Measurements from ENCODE around the gene TMEM182. TPM values are rescaled to one million over a fixed set of nuclear protein-coding genes. Genes with fewer than 3 reads are reported as not detected.

The TMEM182 gene
- polyA plus RNA-seq, 1 donor from 2014 or later = 3.8 TPM

DNA sequence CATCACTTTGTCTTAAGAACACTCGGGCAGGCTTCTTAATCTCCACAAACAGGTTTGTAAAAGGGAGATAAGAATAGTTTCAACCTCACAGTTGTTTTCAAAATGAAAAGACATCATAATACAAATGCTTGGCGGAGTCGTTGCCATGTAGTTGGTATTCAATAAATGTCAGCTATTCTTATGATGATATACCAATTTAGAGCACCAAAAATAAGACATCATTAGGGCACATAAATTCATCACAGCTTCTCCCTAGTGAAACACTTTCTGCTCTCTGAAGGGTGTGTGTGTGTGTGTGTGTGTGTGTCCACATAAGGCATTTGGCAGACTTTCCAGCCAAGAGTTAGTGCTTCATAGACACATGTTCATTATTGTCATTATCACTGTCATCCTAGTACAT, 10.8 kb downstream of the TMEM182 start:
- no peaks in the 10 kb centered on the region for H3K9me2 ChIP-seq (ENCODE audit: insufficient read depth, low read length)
- no peaks in the 10 kb centered on the region for H3F3A ChIP-seq (ENCODE audit: insufficient read depth, low read length, poor library complexity, severe bottlenecking)
- no peaks in the 10 kb centered on the region for H3K79me2 ChIP-seq (replicated peaks; ENCODE audit: insufficient read depth, low read length)
- H3K4me3 ChIP-seq (ENCODE audit: low read length) = no peak overlapping the region
- no peaks in the 10 kb centered on the region for H3K9me3 ChIP-seq (ENCODE audit: low read length)
- H3K27me3 ChIP-seq (ENCODE audit: insufficient read depth, low read depth, low read length) = no peaks in the 10 kb centered on the region
- TF ChIP-seq, protein P1, sequence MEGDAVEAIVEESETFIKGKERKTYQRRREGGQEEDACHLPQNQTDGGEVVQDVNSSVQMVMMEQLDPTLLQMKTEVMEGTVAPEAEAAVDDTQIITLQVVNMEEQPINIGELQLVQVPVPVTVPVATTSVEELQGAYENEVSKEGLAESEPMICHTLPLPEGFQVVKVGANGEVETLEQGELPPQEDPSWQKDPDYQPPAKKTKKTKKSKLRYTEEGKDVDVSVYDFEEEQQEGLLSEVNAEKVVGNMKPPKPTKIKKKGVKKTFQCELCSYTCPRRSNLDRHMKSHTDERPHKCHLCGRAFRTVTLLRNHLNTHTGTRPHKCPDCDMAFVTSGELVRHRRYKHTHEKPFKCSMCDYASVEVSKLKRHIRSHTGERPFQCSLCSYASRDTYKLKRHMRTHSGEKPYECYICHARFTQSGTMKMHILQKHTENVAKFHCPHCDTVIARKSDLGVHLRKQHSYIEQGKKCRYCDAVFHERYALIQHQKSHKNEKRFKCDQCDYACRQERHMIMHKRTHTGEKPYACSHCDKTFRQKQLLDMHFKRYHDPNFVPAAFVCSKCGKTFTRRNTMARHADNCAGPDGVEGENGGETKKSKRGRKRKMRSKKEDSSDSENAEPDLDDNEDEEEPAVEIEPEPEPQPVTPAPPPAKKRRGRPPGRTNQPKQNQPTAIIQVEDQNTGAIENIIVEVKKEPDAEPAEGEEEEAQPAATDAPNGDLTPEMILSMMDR (IDR thresholded peaks at IDR 0.05; ENCODE audit: poor library complexity, severe bottlenecking) = no peak
- no peak for TF ChIP-seq EP300 (conservative IDR thresholded peaks at IDR 0.05; ENCODE audit: poor library complexity, severe bottlenecking)
- TF ChIP-seq MXI1 (conservative IDR thresholded peaks at IDR 0.05; ENCODE audit: poor library complexity, severe bottlenecking) = no peak
- TF ChIP-seq RAD21 (conservative IDR thresholded peaks at IDR 0.05) = no peak
- TF ChIP-seq, protein P2, sequence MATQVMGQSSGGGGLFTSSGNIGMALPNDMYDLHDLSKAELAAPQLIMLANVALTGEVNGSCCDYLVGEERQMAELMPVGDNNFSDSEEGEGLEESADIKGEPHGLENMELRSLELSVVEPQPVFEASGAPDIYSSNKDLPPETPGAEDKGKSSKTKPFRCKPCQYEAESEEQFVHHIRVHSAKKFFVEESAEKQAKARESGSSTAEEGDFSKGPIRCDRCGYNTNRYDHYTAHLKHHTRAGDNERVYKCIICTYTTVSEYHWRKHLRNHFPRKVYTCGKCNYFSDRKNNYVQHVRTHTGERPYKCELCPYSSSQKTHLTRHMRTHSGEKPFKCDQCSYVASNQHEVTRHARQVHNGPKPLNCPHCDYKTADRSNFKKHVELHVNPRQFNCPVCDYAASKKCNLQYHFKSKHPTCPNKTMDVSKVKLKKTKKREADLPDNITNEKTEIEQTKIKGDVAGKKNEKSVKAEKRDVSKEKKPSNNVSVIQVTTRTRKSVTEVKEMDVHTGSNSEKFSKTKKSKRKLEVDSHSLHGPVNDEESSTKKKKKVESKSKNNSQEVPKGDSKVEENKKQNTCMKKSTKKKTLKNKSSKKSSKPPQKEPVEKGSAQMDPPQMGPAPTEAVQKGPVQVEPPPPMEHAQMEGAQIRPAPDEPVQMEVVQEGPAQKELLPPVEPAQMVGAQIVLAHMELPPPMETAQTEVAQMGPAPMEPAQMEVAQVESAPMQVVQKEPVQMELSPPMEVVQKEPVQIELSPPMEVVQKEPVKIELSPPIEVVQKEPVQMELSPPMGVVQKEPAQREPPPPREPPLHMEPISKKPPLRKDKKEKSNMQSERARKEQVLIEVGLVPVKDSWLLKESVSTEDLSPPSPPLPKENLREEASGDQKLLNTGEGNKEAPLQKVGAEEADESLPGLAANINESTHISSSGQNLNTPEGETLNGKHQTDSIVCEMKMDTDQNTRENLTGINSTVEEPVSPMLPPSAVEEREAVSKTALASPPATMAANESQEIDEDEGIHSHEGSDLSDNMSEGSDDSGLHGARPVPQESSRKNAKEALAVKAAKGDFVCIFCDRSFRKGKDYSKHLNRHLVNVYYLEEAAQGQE (IDR thresholded peaks at IDR 0.05; ENCODE audit: borderline replicate concordance) = no peak
- no peak for TF ChIP-seq EZH2 (IDR thresholded peaks at IDR 0.05; ENCODE audit: borderline replicate concordance, insufficient read depth, low read length, poor library complexity, severe bottlenecking)
- TF ChIP-seq SMC3 (conservative IDR thresholded peaks at IDR 0.05; ENCODE audit: poor library complexity) = no peak
- no peak for TF ChIP-seq TAF1 (IDR thresholded peaks at IDR 0.05; ENCODE audit: low read depth)
- no peak for TF ChIP-seq POLR2AphosphoS5 (IDR thresholded peaks at IDR 0.05)
- no peaks in the 10 kb centered on the region for H4K20me1 ChIP-seq (ENCODE audit: insufficient read depth)
- no peak overlapping the region for H3K9ac ChIP-seq (ENCODE audit: low read length)
- no peaks in the 10 kb centered on the region for H3K36me3 ChIP-seq (ENCODE audit: insufficient read depth, low read length)
- no peak overlapping the region for H2AFZ ChIP-seq (ENCODE audit: low read depth, low read length)
- no peak overlapping the region for H3K27ac ChIP-seq (ENCODE audit: low read length)
- no peak overlapping the region for H3K4me2 ChIP-seq (ENCODE audit: low read length)

DNA sequence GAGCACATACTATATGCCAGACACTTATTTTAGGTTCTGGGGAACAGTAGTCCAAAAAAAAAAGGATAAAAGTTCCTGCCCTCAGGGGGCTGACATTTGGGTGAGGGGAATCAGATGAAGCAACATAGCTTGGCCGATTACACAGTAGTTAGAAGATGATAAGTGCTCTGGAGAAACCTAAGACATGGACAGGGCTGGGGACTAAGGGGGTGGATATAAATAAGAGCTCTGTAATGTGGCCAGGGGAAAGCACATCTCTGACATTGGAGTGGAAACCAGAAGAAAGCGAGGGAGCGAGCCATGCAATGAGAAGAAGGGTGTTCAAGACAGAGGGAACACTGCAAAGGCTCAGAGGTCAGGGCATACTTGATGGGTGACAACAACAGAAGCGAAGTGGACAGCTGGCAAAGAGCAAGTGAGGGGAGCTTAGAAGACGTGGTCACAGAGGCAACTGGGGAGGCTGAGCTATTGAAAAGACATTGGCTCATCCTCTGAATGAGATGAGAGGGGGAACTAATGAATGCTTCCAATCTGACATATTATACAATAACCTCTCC, 11.4 kb downstream of the TMEM182 start:
- Histone ChIP-seq H3K79me2 (replicated peaks; ENCODE audit: insufficient read depth, low read length) (no peaks in the 10 kb centered on the region), H3F3A (ENCODE audit: insufficient read depth, low read length, poor library complexity, severe bottlenecking) (no peaks in the 10 kb centered on the region)

More for the DNA sequence above, 11.4 kb downstream of the TMEM182 start:
- no peak overlapping the region for H2AFZ ChIP-seq (ENCODE audit: low read depth, low read length)
- H4K20me1 ChIP-seq (ENCODE audit: insufficient read depth) = no peaks in the 10 kb centered on the region
- H3K27ac ChIP-seq (ENCODE audit: low read length) = no peak overlapping the region
- H3K9me3 ChIP-seq (ENCODE audit: low read length) = no peaks in the 10 kb centered on the region
- no peaks in the 10 kb centered on the region for H3K27me3 ChIP-seq (ENCODE audit: insufficient read depth, low read depth, low read length)
- H3K36me3 ChIP-seq (ENCODE audit: insufficient read depth, low read length) = no peaks in the 10 kb centered on the region
- H3K4me2 ChIP-seq (ENCODE audit: low read length) = no peak overlapping the region
- TF ChIP-seq, protein P1 (IDR thresholded peaks at IDR 0.05; ENCODE audit: poor library complexity, severe bottlenecking) = no peak
- TF ChIP-seq MXI1 (conservative IDR thresholded peaks at IDR 0.05; ENCODE audit: poor library complexity, severe bottlenecking) (no peak), RAD21 (conservative IDR thresholded peaks at IDR 0.05) (no peak), SMC3 (conservative IDR thresholded peaks at IDR 0.05; ENCODE audit: poor library complexity) (no peak)
- no peak overlapping the region for H3K4me3 ChIP-seq (ENCODE audit: low read length)
- no peaks in the 10 kb centered on the region for H3K9me2 ChIP-seq (ENCODE audit: insufficient read depth, low read length)
- H3K9ac ChIP-seq (ENCODE audit: low read length) = no peak overlapping the region

Measured in neural cell (in vitro differentiated cells).